Osteocyte (in vitro differentiated cells): Measurements from ENCODE around the gene FAM13A. TPM values are rescaled to one million over a fixed set of nuclear protein-coding genes. Genes with fewer than 3 reads are reported as not detected.

Source experiments
- DNase-seq: peaks from one replicate; pipeline ENCODE4 v3.0.0; 2021; ENCODE audit warnings: mixed read lengths; ENCODE audit not compliant: unreplicated experiment; ENCODE audit errors: extremely low spot score
- H3K27ac Mint-ChIP-seq: one replicate; pipeline ENCODE4 v1.8.0; 2021; ENCODE audit warnings: mild to moderate bottlenecking, mixed read lengths; ENCODE audit not compliant: unreplicated experiment
- H3K27me3 Mint-ChIP-seq: one replicate; pipeline ENCODE4 v1.8.0; 2021; ENCODE audit warnings: mixed read lengths; ENCODE audit not compliant: unreplicated experiment
- H3K36me3 Mint-ChIP-seq: one replicate; pipeline ENCODE4 v1.8.0; 2021; ENCODE audit warnings: mixed read lengths; ENCODE audit not compliant: unreplicated experiment
- H3K4me1 Mint-ChIP-seq: one replicate; pipeline ENCODE4 v1.8.0; 2021; ENCODE audit warnings: mixed read lengths; ENCODE audit not compliant: unreplicated experiment
- H3K4me3 Mint-ChIP-seq: one replicate; pipeline ENCODE4 v1.8.0; 2021; ENCODE audit warnings: mild to moderate bottlenecking, moderate library complexity, mixed read lengths; ENCODE audit not compliant: unreplicated experiment
- H3K9me3 Mint-ChIP-seq: one replicate; pipeline ENCODE4 v1.8.0; 2021; ENCODE audit warnings: mixed read lengths; ENCODE audit not compliant: unreplicated experiment
- CTCF ChIP-seq: fragments of 200-600 bp; sonication (generic); IDR thresholded peaks from 2 replicates; pipeline ENCODE4 v1.5.0; 2021; ENCODE audit warnings: antibody characterized with exemption, mild to moderate bottlenecking, moderate library complexity
- total RNA-seq: library from RNA; stranded (reverse); gene quantifications from 2 replicates; pipeline ENCODE4 v1.2.1, GENCODE V29; 2021

Gene FAM13A
- total RNA-seq, 1 donor from 2014 or later = 18.5 TPM

GRCh38 chr4:88799900-88800299, 257.1 kb downstream of the FAM13A start:
- H3K27ac Mint-ChIP-seq = no peak overlapping the region

GRCh38 chr4:88797725-88798124, 259.3 kb downstream of the FAM13A start:
- TF ChIP-seq CTCF = no peak
- DNase-seq = no peak
- peaks cover 24% of the 10 kb centered on the region for H3K36me3 Mint-ChIP-seq
- peaks cover 1% of the 10 kb centered on the region for H3K4me1 Mint-ChIP-seq
- H3K27ac Mint-ChIP-seq = no peak overlapping the region
- H3K27me3 Mint-ChIP-seq = no peaks in the 10 kb centered on the region
- H3K9me3 Mint-ChIP-seq = peaks cover 16% of the 10 kb centered on the region
- no peak overlapping the region for H3K4me3 Mint-ChIP-seq

More at GRCh38 chr4:88799900-88800299, 257.1 kb downstream of the FAM13A start:
- Mint-ChIP-seq H3K4me1 (no peaks in the 10 kb centered on the region), H3K27me3 (no peaks in the 10 kb centered on the region), H3K9me3 (peaks cover 16% of the 10 kb centered on the region), H3K36me3 (peaks cover 24% of the 10 kb centered on the region), H3K4me3 (no peak overlapping the region)
- TF ChIP-seq CTCF = no peak
- DNase-seq = no peak

- no peaks in the 10 kb centered on the region for H3K27me3 Mint-ChIP-seq
- H3K4me1 Mint-ChIP-seq = peaks cover 6% of the 10 kb centered on the region
- no peak overlapping the region for H3K4me3 Mint-ChIP-seq
- peaks cover 16% of the 10 kb centered on the region for H3K9me3 Mint-ChIP-seq
- DNase-seq = no peak
- no peak for TF ChIP-seq CTCF
- peaks cover 24% of the 10 kb centered on the region for H3K36me3 Mint-ChIP-seq
- no peak overlapping the region for H3K27ac Mint-ChIP-seq
These were observed 260.4 kb downstream of the FAM13A start for GRCh38 chr4:88796545-88796944.

GRCh38 chr4:88794952-88795351, 262.0 kb downstream of the FAM13A start:
- DNase-seq = no peak
- Mint-ChIP-seq H3K4me1 (peaks cover 6% of the 10 kb centered on the region), H3K4me3 (no peak overlapping the region), H3K9me3 (peaks cover 16% of the 10 kb centered on the region), H3K27ac (no peak overlapping the region), H3K36me3 (peaks cover 22% of the 10 kb centered on the region), H3K27me3 (no peaks in the 10 kb centered on the region)
- TF ChIP-seq CTCF = no peak

GRCh38 chr4:88794087-88794690, 262.8 kb downstream of the FAM13A start:
- H3K4me3 Mint-ChIP-seq = no peak overlapping the region
- H3K9me3 Mint-ChIP-seq = peaks cover 16% of the 10 kb centered on the region
- TF ChIP-seq CTCF = no peak
- H3K27me3 Mint-ChIP-seq = no peaks in the 10 kb centered on the region
- peaks cover 23% of the 10 kb centered on the region for H3K36me3 Mint-ChIP-seq
- no peak for DNase-seq
- H3K27ac Mint-ChIP-seq = no peak overlapping the region
- peaks cover 6% of the 10 kb centered on the region for H3K4me1 Mint-ChIP-seq
